ENCODE data around the gene CRYBB3. TPM values are rescaled to one million over a fixed set of nuclear protein-coding genes. Genes with fewer than 3 reads are reported as not detected.

The CRYBB3 gene
- total RNA-seq, 1 experiment from 2014 or later: 0.64 TPM

GRCh38 chr22:25177226-25177625 lies 22.4 kb upstream of the CRYBB3 start (continued):
- TF ChIP-seq CTCF (IDR thresholded peaks at IDR 0.05 in 2 of 3, conservative IDR thresholded peaks at IDR 0.05 in 1 of 3; ENCODE audit: borderline replicate concordance in 1 of 3, insufficient read depth in 1 of 3, low read depth in 2 of 3, low read length in 2 of 3) (no peak), TCF7L2 (IDR thresholded peaks at IDR 0.05; ENCODE audit: borderline replicate concordance, extremely low read depth, insufficient read depth, insufficient read length) (no peak), CBX3 (IDR thresholded peaks at IDR 0.05; ENCODE audit: low read depth) (no peak)

- no peaks in the 10 kb centered on the region for H3K9me3 ChIP-seq (ENCODE audit: control insufficient read depth in 1 of 2, insufficient read depth in 1 of 2, low read depth in 1 of 2, low read length in 2 of 2)
- H3K27me3 ChIP-seq (ENCODE audit: insufficient read depth, low read length): no peaks in the 10 kb centered on the region
- no TSS peak for BruUV-seq (replicated peaks)
- peaks cover 2 to 17% of the 10 kb centered on the region in 2 experiments for H3K36me3 ChIP-seq (ENCODE audit: control insufficient read depth in 1 of 2, insufficient read depth in 2 of 2, low read length in 2 of 2)
- no peaks in the 10 kb centered on the region for H3K4me1 ChIP-seq (ENCODE audit: control insufficient read depth in 1 of 2, insufficient read depth in 2 of 2, low read length in 2 of 2)
- no peak for DNase-seq (ENCODE audit: low read depth, low spot score)
- RAD21 ChIA-PET (ENCODE audit: low non-redundant PET in 1 of 2, low total read pairs in 2 of 2, uncharacterized antibody in 2 of 2, unreplicated experiment in 2 of 2): no interaction called here
- ATAC-seq: no peak
- H3K4me2 ChIP-seq (ENCODE audit: low read length): no peak overlapping the region
- CTCF ChIA-PET: no interaction called here
- H3K9ac ChIP-seq (ENCODE audit: low read length): no peak overlapping the region
- H3K27ac ChIP-seq (ENCODE audit: low read depth, low read length): no peak overlapping the region
- POLR2A ChIA-PET: no interaction called here
- no peaks in the 10 kb centered on the region for H3K9me2 ChIP-seq (ENCODE audit: insufficient read depth)
- no peaks in the 10 kb centered on the region; the same call in 1 of the 2 replicates for H4K20me1 ChIP-seq (ENCODE audit: insufficient read depth)
- H3K79me2 ChIP-seq (ENCODE audit: insufficient read depth, low read length): no peaks in the 10 kb centered on the region
- no peak overlapping the region for H2AFZ ChIP-seq (ENCODE audit: low read depth, low read length, poor library complexity, severe bottlenecking)
- no peak overlapping the region for H3K4me3 ChIP-seq (replicated peaks in 1 of 2; ENCODE audit: low read depth in 1 of 2, low read length in 2 of 2)
- intact Hi-C loops (cut with micrococcal nuclease): no loop called here
- TF ChIP-seq TCF7L2 (IDR thresholded peaks at IDR 0.05; ENCODE audit: borderline replicate concordance, extremely low read depth, insufficient read depth, insufficient read length): no peak
- no peak for TF ChIP-seq REST (IDR thresholded peaks at IDR 0.05; ENCODE audit: low read depth)
- no peak for TF ChIP-seq CBX3 (IDR thresholded peaks at IDR 0.05; ENCODE audit: low read depth)
- no peak for TF ChIP-seq JUND (IDR thresholded peaks at IDR 0.05)
- no peak for TF ChIP-seq SIN3A (IDR thresholded peaks at IDR 0.05; ENCODE audit: low read depth)
- TF ChIP-seq ZNF274 (IDR thresholded peaks at IDR 0.05; ENCODE audit: low read depth, low read length): no peak
- TF ChIP-seq EZH2 (IDR thresholded peaks at IDR 0.05): no peak
- no peak for TF ChIP-seq POLR2A (IDR thresholded peaks at IDR 0.05; ENCODE audit: borderline replicate concordance, extremely low read depth, insufficient read depth, insufficient read length)
- TF ChIP-seq EGR1 (IDR thresholded peaks at IDR 0.05; ENCODE audit: low read depth): no peak
- no peak for TF ChIP-seq CTCF (IDR thresholded peaks at IDR 0.05 in 2 of 3, conservative IDR thresholded peaks at IDR 0.05 in 1 of 3; ENCODE audit: borderline replicate concordance in 1 of 3, insufficient read depth in 1 of 3, low read depth in 2 of 3, low read length in 2 of 3)
- TF ChIP-seq POLR2AphosphoS5 (IDR thresholded peaks at IDR 0.05; ENCODE audit: low read depth, low read length): no peak
- TF ChIP-seq EZH2phosphoT487 (IDR thresholded peaks at IDR 0.05; ENCODE audit: borderline replicate concordance): no peak
- no peak for TF ChIP-seq FOSL1 (IDR thresholded peaks at IDR 0.05; ENCODE audit: low read depth)
- no peak for TF ChIP-seq YY1 (IDR thresholded peaks at IDR 0.05; ENCODE audit: extremely low read depth, insufficient replicate concordance, low read depth, low read length)
- no peak for TF ChIP-seq CEBPB (IDR thresholded peaks at IDR 0.05; ENCODE audit: low read depth)
- TF ChIP-seq ZFX (IDR thresholded peaks at IDR 0.05): no peak
- no peak for TF ChIP-seq MAX (IDR thresholded peaks at IDR 0.05)
Observed at GRCh38 chr22:25177895-25178294, 21.8 kb upstream of the CRYBB3 start.

Data from HCT116 (cell line).